Prostate gland (tissue), 2 donors: ENCODE data around the gene ABHD3. TPM values are rescaled to one million over a fixed set of nuclear protein-coding genes. Genes with fewer than 3 reads are reported as not detected.
A peak's percentile ranks its signal among the peaks of the same experiment; 100 is the strongest.
"Not testable (repeated sequence)": the region's sequence is repeated elsewhere in the genome, so short reads cannot be mapped to it uniquely, and the experiment has no call there.

Experiments
- DNase-seq: peaks from one replicate; pipeline ENCODE4 v3.0.0-alpha.2; 2019; ENCODE audit warnings: low spot score
- H3K27ac ChIP-seq, 2 donors: fragments of 200-600 bp; sonication (generic); 2 replicates each; pipeline ENCODE4 v1.5.1; 2017 to 2019
- H3K27me3 ChIP-seq: fragments of 200-600 bp; sonication (generic); replicated peaks from 2 replicates; pipeline ENCODE4 v1.5.1; 2019; ENCODE audit not compliant: insufficient read depth
- H3K36me3 ChIP-seq, 2 donors: fragments of 200-600 bp; sonication (generic); 1 replicate in 1 of 2; 2 replicates in 1 of 2; pipeline versions ENCODE4 v1.5.1 to v1.8.1; 2017 to 2019
- H3K4me1 ChIP-seq: fragments of 200-600 bp; sonication (generic); replicated peaks from 2 replicates; pipeline ENCODE4 v1.5.1; 2019
- H3K4me3 ChIP-seq, 2 donors: fragments of 200-600 bp; sonication (generic); 2 replicates each; pipeline ENCODE4 v1.5.1; 2017 to 2019
- H3K9me3 ChIP-seq: fragments of 200-600 bp; sonication (generic); 2 replicates; pipeline ENCODE4 v1.5.1; 2017
- POLR2A ChIP-seq: fragments of 450-650 bp; IDR thresholded peaks from one replicate; pipeline ENCODE4 v1.6.1; 2016; ENCODE audit warnings: antibody characterized with exemption, mild to moderate bottlenecking
- POLR2AphosphoS5 ChIP-seq: sonication (generic); formaldehyde crosslinking; IDR thresholded peaks from one replicate; pipeline ENCODE4 v1.6.1; 2017; ENCODE audit warnings: antibody characterized with exemption
- WGBS: methylation state at CpG from one replicate; pipeline ENCODE4 v1.1.5; 2018; 5-methylcytosine and 5-hydroxymethylcytosine counted together
- intact Hi-C: fragments of 100-400 bp; cut with DNase I; formaldehyde crosslinking; loops from one replicate; pipeline ENCODE4 v1.14.2; 2022
- total RNA-seq, 2 donors: library from RNA; depleted of rRNA; stranded (reverse); fragments of >200 nt; gene quantifications; one replicate each; pipeline ENCODE4 v1.1.0, GENCODE V29; 2016
- TF ChIP-seq, protein P1 (sequence below), 4 experiments: fragments of 200-600 bp in 2 of 4; fragments of 450-650 bp in 2 of 4; sonication (generic) in 2 of 4; IDR thresholded peaks; 1 replicate in 3 of 4; 2 replicates in 1 of 4; pipeline ENCODE4 v1.5.1; 2016 to 2019; ENCODE audit warnings: antibody characterized with exemption in 4 of 4, mild to moderate bottlenecking in 2 of 4, moderate library complexity in 2 of 4

Gene ABHD3
- total RNA-seq, 2 donors from 2014 or later = 9.6 to 18.5 TPM

DNA sequence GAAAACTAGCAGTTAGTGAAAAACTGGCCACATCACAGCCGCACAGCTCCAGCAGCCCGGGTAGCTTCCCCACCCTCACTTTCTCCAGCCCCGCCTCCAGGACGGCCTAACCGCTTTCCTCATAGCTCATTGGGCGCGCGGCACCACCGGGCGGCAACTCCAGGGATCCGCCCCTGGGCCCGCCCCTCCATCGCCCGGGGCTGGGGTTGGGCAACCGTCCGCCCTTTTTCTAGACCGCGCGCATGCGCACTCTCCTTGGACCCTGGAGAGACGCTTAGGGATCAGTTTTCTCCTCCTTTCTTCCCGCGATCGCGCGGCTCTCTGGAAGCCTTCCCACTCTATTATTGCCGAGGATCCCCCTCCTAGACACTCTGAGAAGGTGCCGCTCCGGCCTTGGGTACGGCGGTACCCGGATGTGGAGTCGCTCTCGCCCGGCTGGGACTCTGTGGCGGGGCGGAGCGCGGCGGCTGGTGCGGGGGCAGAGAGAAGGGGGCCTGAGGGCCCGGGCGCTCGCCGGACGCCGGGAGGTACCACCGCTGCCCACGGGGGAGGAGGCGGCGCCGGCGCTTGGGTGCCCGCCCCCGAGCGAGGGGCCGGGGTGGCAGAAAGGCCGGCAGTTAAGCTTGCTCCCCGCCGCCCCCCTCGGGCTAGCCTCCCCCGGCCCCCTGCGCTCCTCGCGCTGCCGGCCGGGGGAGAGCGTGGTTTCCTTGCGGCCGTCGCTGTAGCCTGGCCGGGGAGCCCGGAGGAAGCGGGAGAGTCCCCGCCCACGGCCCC is 36.2 kb upstream of the ABHD3 start, which contains the start of gene MIB1:
MIB1 (plus strand) TSS at position 255 of the 774 bp plus-strand sequence. CDS start 792 bp downstream, outside the sequence.
- Histone ChIP-seq H3K36me3 (no peaks in the 10 kb centered on the region), H3K27me3 (no peaks in the 10 kb centered on the region), H3K4me3 (peak within 1 kb of the TSS; percentile 89 to 98), H3K27ac (peak within 1 kb of the TSS; percentile 98 to 99), H3K9me3 (no peaks in the 10 kb centered on the region), H3K4me1 (no peaks in the 10 kb centered on the region)
- 0% methylated on average over 39 of the region's 76 CpGs for WGBS
- intact Hi-C loops = loop anchor here (2.0 to 5.0 kb wide), 4 partner anchors 38 to 140 kb away; partner anchors contain the start of genes ABHD3 and ESCO1
- DNase-seq = peak; percentile 98
- peak; percentile 80 for TF ChIP-seq POLR2A
- TF ChIP-seq, protein P1, sequence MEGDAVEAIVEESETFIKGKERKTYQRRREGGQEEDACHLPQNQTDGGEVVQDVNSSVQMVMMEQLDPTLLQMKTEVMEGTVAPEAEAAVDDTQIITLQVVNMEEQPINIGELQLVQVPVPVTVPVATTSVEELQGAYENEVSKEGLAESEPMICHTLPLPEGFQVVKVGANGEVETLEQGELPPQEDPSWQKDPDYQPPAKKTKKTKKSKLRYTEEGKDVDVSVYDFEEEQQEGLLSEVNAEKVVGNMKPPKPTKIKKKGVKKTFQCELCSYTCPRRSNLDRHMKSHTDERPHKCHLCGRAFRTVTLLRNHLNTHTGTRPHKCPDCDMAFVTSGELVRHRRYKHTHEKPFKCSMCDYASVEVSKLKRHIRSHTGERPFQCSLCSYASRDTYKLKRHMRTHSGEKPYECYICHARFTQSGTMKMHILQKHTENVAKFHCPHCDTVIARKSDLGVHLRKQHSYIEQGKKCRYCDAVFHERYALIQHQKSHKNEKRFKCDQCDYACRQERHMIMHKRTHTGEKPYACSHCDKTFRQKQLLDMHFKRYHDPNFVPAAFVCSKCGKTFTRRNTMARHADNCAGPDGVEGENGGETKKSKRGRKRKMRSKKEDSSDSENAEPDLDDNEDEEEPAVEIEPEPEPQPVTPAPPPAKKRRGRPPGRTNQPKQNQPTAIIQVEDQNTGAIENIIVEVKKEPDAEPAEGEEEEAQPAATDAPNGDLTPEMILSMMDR (IDR thresholded peaks at IDR 0.05) = peak in 1 of 4 experiments; percentile 13
- peak; percentile 98 for TF ChIP-seq POLR2AphosphoS5

DNA sequence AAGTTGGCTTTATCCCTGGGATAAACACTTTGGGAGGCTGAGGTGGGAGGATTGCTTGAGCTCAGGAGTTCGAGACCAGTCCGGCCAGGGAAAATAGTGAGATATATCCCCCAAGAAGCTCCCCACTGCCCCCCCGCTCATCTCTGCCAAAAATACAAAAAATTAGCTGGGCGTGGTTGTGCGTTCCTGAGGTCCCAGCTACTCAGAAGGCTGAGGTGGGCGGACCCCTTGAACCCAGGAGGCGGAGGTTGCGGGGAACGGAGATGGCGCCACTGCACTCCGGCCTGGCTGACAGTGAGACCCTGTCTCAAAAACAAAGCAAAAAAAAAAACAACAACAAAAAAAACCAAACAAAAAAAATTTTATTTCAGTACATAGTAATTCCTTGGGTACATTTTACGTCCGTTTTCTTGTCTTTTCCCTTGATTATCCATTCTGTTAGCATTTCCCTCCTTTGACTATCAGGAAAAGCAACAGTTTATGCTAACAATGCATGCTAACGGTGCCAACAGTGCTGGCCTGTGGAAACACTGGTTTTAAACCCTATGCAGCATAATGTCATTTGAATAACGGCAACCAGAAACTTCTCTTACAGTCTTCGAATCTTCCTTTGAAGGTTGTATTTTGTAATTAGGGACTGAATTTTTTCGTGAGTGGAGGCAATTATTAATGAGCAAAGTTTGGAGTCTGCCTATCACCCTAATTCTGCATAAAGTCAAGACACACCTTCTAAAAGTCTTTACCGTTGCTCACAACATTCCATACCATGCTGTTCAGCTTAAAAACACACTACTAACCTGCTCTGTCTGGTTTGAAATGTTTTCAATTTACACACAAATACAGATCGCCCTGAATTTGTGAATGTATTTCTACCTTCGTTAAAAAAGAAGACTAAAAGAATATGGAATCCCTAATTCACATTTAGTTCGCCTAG is 35.3 kb upstream of the ABHD3 start:
- no peaks in the 10 kb centered on the region for H3K4me1 ChIP-seq
- H3K4me3 ChIP-seq = peak overlapping the region; percentile 89 to 98
- intact Hi-C loops = loop anchor here (2.0 to 5.0 kb wide), 4 partner anchors 38 to 139 kb away; partner anchors contain the start of genes ABHD3 and ESCO1
- TF ChIP-seq POLR2A (no peak), POLR2AphosphoS5 (no peak)
- TF ChIP-seq, protein P1 (IDR thresholded peaks at IDR 0.05) = no peak
- H3K36me3 ChIP-seq = no peaks in the 10 kb centered on the region
- 36% methylated on average over 21 of the region's 21 CpGs for WGBS
- no peaks in the 10 kb centered on the region for H3K9me3 ChIP-seq
- peak overlapping the region; percentile 98 to 99 for H3K27ac ChIP-seq
- H3K27me3 ChIP-seq = no peaks in the 10 kb centered on the region
- DNase-seq = no peak

DNA sequence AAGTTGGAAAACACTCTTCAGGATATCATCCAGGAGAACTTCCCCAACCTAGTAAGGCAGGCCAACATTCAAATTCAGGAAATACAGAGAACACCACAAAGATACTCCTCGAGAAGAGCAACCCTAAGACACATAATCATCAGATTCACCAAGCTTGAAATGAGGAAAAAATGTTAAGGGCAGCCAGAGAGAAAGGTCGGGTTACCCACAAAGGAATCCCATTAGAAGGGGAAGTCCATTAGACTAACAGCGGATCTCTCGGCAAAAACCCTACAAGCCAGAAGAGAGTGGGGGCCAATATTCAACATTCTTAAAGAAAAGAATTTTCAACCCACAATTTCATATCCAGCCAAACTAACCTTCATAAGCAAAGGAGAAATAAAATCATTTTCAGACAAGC is 32.4 kb upstream of the ABHD3 start:
- H3K4me3 ChIP-seq, H3K9me3 ChIP-seq, DNase-seq, H3K27me3 ChIP-seq, intact Hi-C loops, H3K36me3 ChIP-seq, H3K27ac ChIP-seq, H3K4me1 ChIP-seq: not testable (repeated sequence)
- 96% methylated on average over 4 of the region's 4 CpGs for WGBS

DNA sequence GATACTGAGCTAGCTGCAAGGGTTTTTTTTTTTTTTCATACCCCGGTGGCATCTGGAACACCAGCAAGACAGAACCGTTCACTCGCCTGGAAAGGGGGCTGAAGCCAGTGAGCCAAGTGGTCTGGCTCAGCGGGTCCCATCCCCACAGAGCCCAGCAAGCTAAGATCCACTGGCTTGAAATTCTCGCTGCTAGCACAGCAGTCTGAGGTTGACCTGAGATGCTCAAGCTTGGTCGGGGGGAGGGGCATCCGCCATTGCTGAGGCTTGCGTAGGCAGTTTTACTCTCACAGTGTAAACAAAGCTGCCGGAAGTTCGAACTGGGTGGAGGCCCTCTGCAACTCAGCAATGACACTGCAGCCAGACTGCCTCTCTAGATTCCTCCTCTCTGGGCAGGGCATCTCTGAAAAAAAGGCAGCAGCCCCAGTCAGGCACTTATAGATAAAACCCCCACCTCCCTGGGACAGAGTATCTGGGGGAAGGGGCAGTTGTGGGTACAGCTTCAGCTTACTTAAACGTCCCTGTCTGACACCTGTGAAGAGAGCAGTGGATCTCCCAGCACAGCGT is 31.0 kb upstream of the ABHD3 start:
- TF ChIP-seq POLR2A (no peak), POLR2AphosphoS5 (no peak)
- TF ChIP-seq, protein P1 (IDR thresholded peaks at IDR 0.05) = no peak
- 49% methylated on average over 12 of the region's 12 CpGs for WGBS
- H3K36me3 ChIP-seq = no peaks in the 10 kb centered on the region
- no peak overlapping the region for H3K27ac ChIP-seq
- H3K9me3 ChIP-seq = no peaks in the 10 kb centered on the region
- H3K27me3 ChIP-seq = no peaks in the 10 kb centered on the region
- DNase-seq = no peak
- H3K4me3 ChIP-seq = no peak overlapping the region
- intact Hi-C loops = no loop called here
- H3K4me1 ChIP-seq = no peaks in the 10 kb centered on the region

DNA sequence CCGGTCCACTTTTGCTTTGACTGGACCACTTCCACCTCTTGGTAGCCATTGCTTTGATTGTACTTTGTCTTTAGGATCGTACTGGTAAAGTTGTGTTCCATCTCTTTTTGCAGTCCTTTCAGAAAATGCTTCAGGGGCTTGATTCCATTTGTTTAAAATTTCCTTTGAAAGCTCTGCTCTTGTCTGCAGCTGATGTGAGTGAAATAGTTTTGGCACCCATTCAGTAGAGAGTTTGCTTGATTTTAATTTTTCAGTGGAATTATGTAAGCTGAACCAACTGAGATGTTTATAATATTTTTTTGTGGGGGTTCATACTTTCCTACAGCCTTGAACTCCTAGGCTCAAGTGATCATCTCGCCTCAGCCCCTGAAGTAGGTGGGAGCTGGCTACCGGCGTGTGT is 28.4 kb upstream of the ABHD3 start:
- no peak for DNase-seq
- no peak overlapping the region for H3K4me3 ChIP-seq
- no peaks in the 10 kb centered on the region for H3K4me1 ChIP-seq
- H3K27me3 ChIP-seq = no peaks in the 10 kb centered on the region
- no peaks in the 10 kb centered on the region for H3K9me3 ChIP-seq
- H3K27ac ChIP-seq = no peak overlapping the region
- no peaks in the 10 kb centered on the region for H3K36me3 ChIP-seq
- intact Hi-C loops = no loop called here
- TF ChIP-seq POLR2AphosphoS5 = no peak
- WGBS = 95% methylated on average over 5 of the region's 5 CpGs
